Measurements from ENCODE around the gene CCDC192. TPM values are rescaled to one million over a fixed set of nuclear protein-coding genes. Genes with fewer than 3 reads are reported as not detected.
A peak's percentile ranks its signal among the peaks of the same experiment; 100 is the strongest.

Gene CCDC192
- total RNA-seq, 5 donors from 2014 or later (not counting 1 experiment from before 2014, with no cell fraction given), result 0.58 TPM; not detected in 4

GRCh38 chr5:127871503-127872153, 168.4 kb downstream of the CCDC192 start:
- Mint-ChIP-seq H3K9me3 (no peaks in the 10 kb centered on the region), H3K4me3 (no peak overlapping the region), H3K36me3 (no peaks in the 10 kb centered on the region), H3K27me3 (peaks cover 9 to 10% of the 10 kb centered on the region in 2 donors), H3K27ac (no peak overlapping the region), H3K4me1 (no peaks in the 10 kb centered on the region)
- no peak overlapping the region for H3K4me3 ChIP-seq (ENCODE audit: control insufficient read depth in 1 of 2, extremely low read depth in 1 of 2, low read length in 1 of 2)
- POLR2A ChIA-PET, result no interaction called here
- WGBS (ENCODE audit: insufficient coverage), result 100% methylated on average over 1 of the region's 8 CpGs
- H3K36me3 ChIP-seq (ENCODE audit: control insufficient read depth in 2 of 2, extremely low read depth in 1 of 2, insufficient read depth in 1 of 2, low read length in 1 of 2), result no peaks in the 10 kb centered on the region
- no peak overlapping the region for H3K27ac ChIP-seq (ENCODE audit: low read length)
- CTCF ChIA-PET, result no interaction called here
- no peaks in the 10 kb centered on the region for H3K27me3 ChIP-seq (replicated peaks in 1 of 2; ENCODE audit: control insufficient read depth in 2 of 2, extremely low read depth in 1 of 2, insufficient read depth in 2 of 2, low read length in 1 of 2)
- no peak for ATAC-seq (replicated peaks in 1 of 4)
- H3K4me1 ChIP-seq (ENCODE audit: control insufficient read depth in 1 of 2, extremely low read depth in 1 of 2, insufficient read depth in 2 of 2, low read length in 2 of 2), result no peaks in the 10 kb centered on the region
- no peaks in the 10 kb centered on the region for H3K9me3 ChIP-seq
- no peak for DNase-seq

- Mint-ChIP-seq H3K4me3 (no peak overlapping the region), H3K27me3 (peaks cover 9 to 11% of the 10 kb centered on the region in 2 donors), H3K4me1 (no peaks in the 10 kb centered on the region), H3K36me3 (no peaks in the 10 kb centered on the region), H3K9me3 (no peaks in the 10 kb centered on the region), H3K27ac (no peak overlapping the region)
- ChIA-PET CTCF (no interaction called here), POLR2A (no interaction called here)
- Histone ChIP-seq H3K4me3 (ENCODE audit: control insufficient read depth in 1 of 2, extremely low read depth in 1 of 2, low read length in 1 of 2) (no peak overlapping the region), H3K4me1 (ENCODE audit: control insufficient read depth in 1 of 2, extremely low read depth in 1 of 2, insufficient read depth in 2 of 2, low read length in 2 of 2) (no peaks in the 10 kb centered on the region), H3K27ac (ENCODE audit: low read length) (no peak overlapping the region), H3K9me3 (no peaks in the 10 kb centered on the region), H3K36me3 (ENCODE audit: control insufficient read depth in 2 of 2, extremely low read depth in 1 of 2, insufficient read depth in 1 of 2, low read length in 1 of 2) (no peaks in the 10 kb centered on the region), H3K27me3 (replicated peaks in 1 of 2; ENCODE audit: control insufficient read depth in 2 of 2, extremely low read depth in 1 of 2, insufficient read depth in 2 of 2, low read length in 1 of 2) (no peaks in the 10 kb centered on the region)
- DNase-seq (no peak), ATAC-seq (replicated peaks in 1 of 4) (no peak)
These were observed 169.3 kb downstream of the CCDC192 start for GRCh38 chr5:127872494-127872893.

- no peaks in the 10 kb centered on the region for H3K36me3 ChIP-seq (ENCODE audit: control insufficient read depth in 2 of 2, extremely low read depth in 1 of 2, insufficient read depth in 1 of 2, low read length in 1 of 2)
- WGBS (ENCODE audit: insufficient coverage), result 35% methylated on average over 7 of the region's 8 CpGs
- H3K9me3 ChIP-seq, result no peaks in the 10 kb centered on the region
- no peaks in the 10 kb centered on the region for H3K4me1 Mint-ChIP-seq
- ChIA-PET POLR2A (interaction anchor here in 1 of 2 donors (0.6 to 0.7 kb wide), 2 partner anchors 52 to 205 kb away, joined by 4 to 5 read pairs; no protein-coding TSS in a partner anchor), CTCF (interaction anchor here in 1 of 2 donors (0.5 to 0.6 kb wide), 2 partner anchors 158 to 284 kb away, joined by 3 to 4 read pairs; no protein-coding TSS in a partner anchor)
- no peak overlapping the region for H3K27ac Mint-ChIP-seq
- H3K36me3 Mint-ChIP-seq, result no peaks in the 10 kb centered on the region
- no peak overlapping the region for H3K4me3 ChIP-seq (ENCODE audit: control insufficient read depth in 1 of 2, extremely low read depth in 1 of 2, low read length in 1 of 2)
- peaks cover 0 to 11% of the 10 kb centered on the region in 2 donors for H3K27me3 Mint-ChIP-seq
- DNase-seq, result peak in 9 of 35 experiments; percentile 2 to 40 (median 3)
- H3K4me3 Mint-ChIP-seq, result no peak overlapping the region
- no peak overlapping the region for H3K27ac ChIP-seq (ENCODE audit: low read length)
- H3K27me3 ChIP-seq (replicated peaks in 1 of 2; ENCODE audit: control insufficient read depth in 2 of 2, extremely low read depth in 1 of 2, insufficient read depth in 2 of 2, low read length in 1 of 2), result no peaks in the 10 kb centered on the region
- no peaks in the 10 kb centered on the region for H3K4me1 ChIP-seq (ENCODE audit: control insufficient read depth in 1 of 2, extremely low read depth in 1 of 2, insufficient read depth in 2 of 2, low read length in 2 of 2)
- no peaks in the 10 kb centered on the region for H3K9me3 Mint-ChIP-seq
- peak in 3 of 4 experiments; percentile 42 to 50 (median 47) for ATAC-seq (replicated peaks in 1 of 4)
These were observed 172.2 kb downstream of the CCDC192 start for GRCh38 chr5:127875235-127876021.

GRCh38 chr5:127876384-127876783, 173.2 kb downstream of the CCDC192 start:
- H3K27me3 Mint-ChIP-seq, result peaks cover 0 to 9% of the 10 kb centered on the region in 2 donors
- H3K4me3 Mint-ChIP-seq, result no peak overlapping the region
- no peak overlapping the region for H3K27ac Mint-ChIP-seq
- H3K4me1 Mint-ChIP-seq, result no peaks in the 10 kb centered on the region
- CTCF ChIA-PET, result interaction anchor here (0.5 to 0.7 kb wide), 3 partner anchors 21 to 283 kb away, joined by 3 to 6 read pairs (median 4); no protein-coding TSS in a partner anchor
- Histone ChIP-seq H3K9me3 (no peaks in the 10 kb centered on the region), H3K4me1 (ENCODE audit: control insufficient read depth in 1 of 2, extremely low read depth in 1 of 2, insufficient read depth in 2 of 2, low read length in 2 of 2) (no peaks in the 10 kb centered on the region), H3K36me3 (ENCODE audit: control insufficient read depth in 2 of 2, extremely low read depth in 1 of 2, insufficient read depth in 1 of 2, low read length in 1 of 2) (no peaks in the 10 kb centered on the region), H3K4me3 (ENCODE audit: control insufficient read depth in 1 of 2, extremely low read depth in 1 of 2, low read length in 1 of 2) (no peak overlapping the region), H3K27me3 (replicated peaks in 1 of 2; ENCODE audit: control insufficient read depth in 2 of 2, extremely low read depth in 1 of 2, insufficient read depth in 2 of 2, low read length in 1 of 2) (no peaks in the 10 kb centered on the region), H3K27ac (ENCODE audit: low read length) (no peak overlapping the region)
- no peaks in the 10 kb centered on the region for H3K36me3 Mint-ChIP-seq
- POLR2A ChIA-PET, result interaction anchor here in 1 of 2 donors (0.6 kb wide), 1 partner anchor 51 kb away, joined by 5 read pairs; no protein-coding TSS in a partner anchor
- DNase-seq (no peak), ATAC-seq (replicated peaks in 1 of 4) (no peak)
- H3K9me3 Mint-ChIP-seq, result no peaks in the 10 kb centered on the region
- no CpG with 5 or more reads among the region's 3 CpGs for WGBS (ENCODE audit: insufficient coverage)

- Mint-ChIP-seq H3K36me3 (no peaks in the 10 kb centered on the region), H3K4me3 (no peak overlapping the region), H3K4me1 (no peaks in the 10 kb centered on the region), H3K27me3 (peaks cover 0 to 5% of the 10 kb centered on the region in 2 donors), H3K9me3 (no peaks in the 10 kb centered on the region), H3K27ac (no peak overlapping the region)
- no peaks in the 10 kb centered on the region for H3K9me3 ChIP-seq
- no peak overlapping the region for H3K27ac ChIP-seq (ENCODE audit: low read length)
- H3K27me3 ChIP-seq (replicated peaks in 1 of 2; ENCODE audit: control insufficient read depth in 2 of 2, extremely low read depth in 1 of 2, insufficient read depth in 2 of 2, low read length in 1 of 2), result no peaks in the 10 kb centered on the region
- H3K4me1 ChIP-seq (ENCODE audit: control insufficient read depth in 1 of 2, extremely low read depth in 1 of 2, insufficient read depth in 2 of 2, low read length in 2 of 2), result no peaks in the 10 kb centered on the region
- DNase-seq (peak in 1 of 35 experiments; percentile 2), ATAC-seq (replicated peaks in 1 of 4) (no peak)
- ChIA-PET CTCF (no interaction called here), POLR2A (no interaction called here)
- H3K36me3 ChIP-seq (ENCODE audit: control insufficient read depth in 2 of 2, extremely low read depth in 1 of 2, insufficient read depth in 1 of 2, low read length in 1 of 2), result no peaks in the 10 kb centered on the region
- H3K4me3 ChIP-seq (ENCODE audit: control insufficient read depth in 1 of 2, extremely low read depth in 1 of 2, low read length in 1 of 2), result no peak overlapping the region
- WGBS (ENCODE audit: insufficient coverage), result no CpG with 5 or more reads among the region's 4 CpGs
These were observed 175.1 kb downstream of the CCDC192 start for GRCh38 chr5:127878174-127878750.

GRCh38 chr5:127884416-127884815, 181.2 kb downstream of the CCDC192 start:
- H3K4me1 ChIP-seq (ENCODE audit: control insufficient read depth in 1 of 2, extremely low read depth in 1 of 2, insufficient read depth in 2 of 2, low read length in 2 of 2), result no peaks in the 10 kb centered on the region
- ChIA-PET POLR2A (interaction anchor here in 1 of 2 donors (0.6 kb wide), 1 partner anchor 21 kb away, joined by 6 read pairs; no protein-coding TSS in a partner anchor), CTCF (interaction anchor here in 1 of 2 donors (0.6 kb wide), 1 partner anchor 914 kb away, joined by 5 read pairs; no protein-coding TSS in a partner anchor)
- Mint-ChIP-seq H3K4me1 (no peaks in the 10 kb centered on the region), H3K9me3 (no peaks in the 10 kb centered on the region), H3K27ac (no peak overlapping the region), H3K4me3 (no peak overlapping the region), H3K27me3 (no peaks in the 10 kb centered on the region), H3K36me3 (no peaks in the 10 kb centered on the region)
- no peak for DNase-seq
- H3K9me3 ChIP-seq, result no peaks in the 10 kb centered on the region
- no peak overlapping the region for H3K4me3 ChIP-seq (ENCODE audit: control insufficient read depth in 1 of 2, extremely low read depth in 1 of 2, low read length in 1 of 2)
- WGBS (ENCODE audit: insufficient coverage), result no CpG with 5 or more reads among the region's 1 CpG
- no peak for ATAC-seq (replicated peaks in 1 of 4)
- peaks cover 0 to 3% of the 10 kb centered on the region in 2 experiments for H3K27me3 ChIP-seq (replicated peaks in 1 of 2; ENCODE audit: control insufficient read depth in 2 of 2, extremely low read depth in 1 of 2, insufficient read depth in 2 of 2, low read length in 1 of 2)
- H3K27ac ChIP-seq (ENCODE audit: low read length), result no peak overlapping the region
- H3K36me3 ChIP-seq (ENCODE audit: control insufficient read depth in 2 of 2, extremely low read depth in 1 of 2, insufficient read depth in 1 of 2, low read length in 1 of 2), result no peaks in the 10 kb centered on the region

All from T-cell (primary cell).